Neural progenitor cell (in vitro differentiated cells): Measurements from ENCODE around the gene KRT6B. TPM values are rescaled to one million over a fixed set of nuclear protein-coding genes. Genes with fewer than 3 reads are reported as not detected.

ENCODE experiments used
- DNase-seq: peaks from one replicate; pipeline ENCODE4 v3.0.0-alpha.2; 2016; ENCODE audit warnings: low spot score
- H2AFZ ChIP-seq: fragments of 200-600 bp; sonication (generic); replicated peaks from 2 replicates; pipeline ENCODE4 v1.6.1; 2016; ENCODE audit warnings: antibody characterized with exemption
- H3F3A ChIP-seq: fragments of 200-600 bp; sonication (generic); 2 replicates; pipeline ENCODE4 v1.6.1; 2016; ENCODE audit warnings: antibody characterized with exemption, low read depth
- H3K27ac ChIP-seq: fragments of 200-600 bp; sonication (generic); 2 replicates; pipeline ENCODE4 v1.5.1; 2016; ENCODE audit warnings: mild to moderate bottlenecking
- H3K27me3 ChIP-seq: fragments of 200-600 bp; sonication (generic); 2 replicates; pipeline ENCODE4 v1.6.1; 2016; ENCODE audit warnings: mild to moderate bottlenecking, moderate library complexity
- H3K36me3 ChIP-seq: fragments of 200-600 bp; sonication (generic); 2 replicates; pipeline ENCODE4 v1.5.1; 2016
- H3K4me1 ChIP-seq: fragments of 200-600 bp; sonication (generic); 2 replicates; pipeline ENCODE4 v1.6.1; 2016; ENCODE audit warnings: mixed run types
- H3K4me2 ChIP-seq: fragments of 200-600 bp; sonication (generic); 2 replicates; pipeline ENCODE4 v1.6.1; 2016
- H3K4me3 ChIP-seq: fragments of 200-600 bp; sonication (generic); 2 replicates; pipeline ENCODE4 v1.5.1; 2016
- H3K79me2 ChIP-seq: fragments of 200-600 bp; sonication (generic); 2 replicates; pipeline ENCODE4 v1.6.1; 2016; ENCODE audit warnings: low read depth
- H3K9ac ChIP-seq: fragments of 200-600 bp; sonication (generic); 2 replicates; pipeline ENCODE4 v1.6.1; 2016
- H3K9me3 ChIP-seq: fragments of 200-600 bp; sonication (generic); 2 replicates; pipeline ENCODE4 v1.5.1; 2016; ENCODE audit warnings: low read depth
- H4K20me1 ChIP-seq: fragments of 200-600 bp; sonication (generic); 2 replicates; pipeline ENCODE4 v1.6.1; 2016; ENCODE audit warnings: low read depth
- H3K27ac Mint-ChIP-seq: 3 replicates; pipeline ENCODE4 v1.8.0; 2021; ENCODE audit warnings: mixed read lengths
- H3K27me3 Mint-ChIP-seq: 2 replicates; pipeline ENCODE4 v1.8.0; 2022; ENCODE audit warnings: low read depth, mild to moderate bottlenecking, inconsistent platforms, moderate library complexity, mixed read lengths; ENCODE audit not compliant: insufficient read depth
- H3K36me3 Mint-ChIP-seq: 3 replicates; pipeline ENCODE4 v1.8.0; 2021; ENCODE audit warnings: mixed read lengths
- H3K4me1 Mint-ChIP-seq: 3 replicates; pipeline ENCODE4 v1.8.0; 2021; ENCODE audit warnings: mixed read lengths
- H3K4me3 Mint-ChIP-seq: 3 replicates; pipeline ENCODE4 v1.8.0; 2021; ENCODE audit warnings: mild to moderate bottlenecking, moderate library complexity, mixed read lengths
- H3K9me3 Mint-ChIP-seq: 3 replicates; pipeline ENCODE4 v1.8.0; 2020; ENCODE audit warnings: mixed read lengths
- EZH2 ChIP-seq: fragments of 200-600 bp; sonication (generic); IDR thresholded peaks from 2 replicates; pipeline ENCODE4 v1.6.1; 2017; ENCODE audit warnings: antibody characterized with exemption, mild to moderate bottlenecking, moderate library complexity
- EZH2phosphoT487 ChIP-seq: fragments of 200-600 bp; sonication (generic); IDR thresholded peaks from 2 replicates; pipeline ENCODE4 v1.6.1; 2017; ENCODE audit warnings: antibody characterized with exemption
- total RNA-seq: library from RNA; depleted of rRNA; stranded (reverse); fragments of >200 nt; gene quantifications from 2 replicates; pipeline ENCODE4 v1.2.3, GENCODE V29; 2015; ENCODE audit warnings: low replicate concordance
- TF ChIP-seq, protein P1 (sequence below): fragments of 200-600 bp; sonication (generic); IDR thresholded peaks from 2 replicates; pipeline ENCODE4 v1.5.1; 2017; ENCODE audit warnings: antibody characterized with exemption, mild to moderate bottlenecking

Gene KRT6B
- total RNA-seq, 1 donor from 2014 or later, result not detected

DNA sequence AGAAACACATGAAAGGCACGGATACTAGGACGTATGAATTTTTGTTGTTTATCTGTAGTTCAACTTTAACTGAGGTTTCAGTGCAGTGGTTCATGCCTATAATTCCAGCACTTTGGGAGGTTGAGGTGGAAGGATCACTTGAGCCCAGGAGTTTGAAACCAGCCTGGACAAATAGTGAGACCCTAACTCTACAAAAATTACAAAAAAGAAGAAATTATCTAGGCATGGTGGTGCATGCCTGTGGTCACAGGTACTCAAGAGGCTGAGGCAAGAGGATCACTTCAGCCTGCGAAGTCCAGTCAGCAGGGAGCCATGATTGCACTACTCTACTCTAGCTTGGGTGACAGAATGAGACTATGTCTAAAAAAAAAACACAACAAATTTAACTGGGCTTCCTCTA is 8.0 kb downstream of the KRT6B start:
- H3K9me3 Mint-ChIP-seq, result no peaks in the 10 kb centered on the region
- H3K36me3 ChIP-seq, result no peaks in the 10 kb centered on the region

DNA sequence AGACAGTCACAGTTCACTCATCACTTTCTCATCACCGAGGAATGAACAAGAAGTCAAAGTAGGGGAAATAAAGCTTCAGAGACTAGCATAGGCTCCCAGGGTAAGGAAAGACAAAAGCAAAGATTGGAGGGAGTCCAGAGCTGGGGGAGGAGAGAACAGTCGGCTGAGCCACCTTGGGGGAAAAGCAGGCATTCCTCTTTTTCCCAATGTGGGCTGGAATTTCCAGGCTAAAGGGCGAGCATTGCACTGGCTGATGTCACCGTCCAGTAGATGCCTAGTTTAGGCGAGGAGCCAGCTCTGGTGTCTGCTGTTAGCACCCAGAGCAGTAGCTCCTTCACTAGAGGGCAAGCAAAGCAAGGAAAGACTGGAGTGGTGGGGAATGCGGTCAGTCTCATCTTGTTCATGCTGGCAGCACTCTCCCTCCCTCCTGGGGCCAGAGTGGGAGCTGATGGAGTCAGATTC is 9.3 kb downstream of the KRT6B start:
- no peaks in the 10 kb centered on the region for H3K36me3 Mint-ChIP-seq

More for the DNA sequence above, 8.0 kb downstream of the KRT6B start:
- no peak overlapping the region for H3K9ac ChIP-seq
- no peak overlapping the region for H3K4me3 ChIP-seq
- no peak overlapping the region for H3K4me3 Mint-ChIP-seq
- H3K79me2 ChIP-seq, result no peaks in the 10 kb centered on the region
- no peak overlapping the region for H3K27ac ChIP-seq
- TF ChIP-seq EZH2 (no peak), EZH2phosphoT487 (no peak)
- TF ChIP-seq, protein P1, sequence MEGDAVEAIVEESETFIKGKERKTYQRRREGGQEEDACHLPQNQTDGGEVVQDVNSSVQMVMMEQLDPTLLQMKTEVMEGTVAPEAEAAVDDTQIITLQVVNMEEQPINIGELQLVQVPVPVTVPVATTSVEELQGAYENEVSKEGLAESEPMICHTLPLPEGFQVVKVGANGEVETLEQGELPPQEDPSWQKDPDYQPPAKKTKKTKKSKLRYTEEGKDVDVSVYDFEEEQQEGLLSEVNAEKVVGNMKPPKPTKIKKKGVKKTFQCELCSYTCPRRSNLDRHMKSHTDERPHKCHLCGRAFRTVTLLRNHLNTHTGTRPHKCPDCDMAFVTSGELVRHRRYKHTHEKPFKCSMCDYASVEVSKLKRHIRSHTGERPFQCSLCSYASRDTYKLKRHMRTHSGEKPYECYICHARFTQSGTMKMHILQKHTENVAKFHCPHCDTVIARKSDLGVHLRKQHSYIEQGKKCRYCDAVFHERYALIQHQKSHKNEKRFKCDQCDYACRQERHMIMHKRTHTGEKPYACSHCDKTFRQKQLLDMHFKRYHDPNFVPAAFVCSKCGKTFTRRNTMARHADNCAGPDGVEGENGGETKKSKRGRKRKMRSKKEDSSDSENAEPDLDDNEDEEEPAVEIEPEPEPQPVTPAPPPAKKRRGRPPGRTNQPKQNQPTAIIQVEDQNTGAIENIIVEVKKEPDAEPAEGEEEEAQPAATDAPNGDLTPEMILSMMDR, result no peak
- H3K4me1 ChIP-seq, result peaks cover 25% of the 10 kb centered on the region
- no peak overlapping the region for H3K27ac Mint-ChIP-seq
- DNase-seq, result no peak
- H3F3A ChIP-seq, result peaks cover 3% of the 10 kb centered on the region
- no peak overlapping the region for H2AFZ ChIP-seq
- no peaks in the 10 kb centered on the region for H3K36me3 Mint-ChIP-seq
- peaks cover 2% of the 10 kb centered on the region for H3K27me3 Mint-ChIP-seq
- no peaks in the 10 kb centered on the region for H3K9me3 ChIP-seq
- no peaks in the 10 kb centered on the region for H3K27me3 ChIP-seq
- H3K4me2 ChIP-seq, result no peak overlapping the region
- H4K20me1 ChIP-seq, result no peaks in the 10 kb centered on the region
- peaks cover 32% of the 10 kb centered on the region for H3K4me1 Mint-ChIP-seq

DNA sequence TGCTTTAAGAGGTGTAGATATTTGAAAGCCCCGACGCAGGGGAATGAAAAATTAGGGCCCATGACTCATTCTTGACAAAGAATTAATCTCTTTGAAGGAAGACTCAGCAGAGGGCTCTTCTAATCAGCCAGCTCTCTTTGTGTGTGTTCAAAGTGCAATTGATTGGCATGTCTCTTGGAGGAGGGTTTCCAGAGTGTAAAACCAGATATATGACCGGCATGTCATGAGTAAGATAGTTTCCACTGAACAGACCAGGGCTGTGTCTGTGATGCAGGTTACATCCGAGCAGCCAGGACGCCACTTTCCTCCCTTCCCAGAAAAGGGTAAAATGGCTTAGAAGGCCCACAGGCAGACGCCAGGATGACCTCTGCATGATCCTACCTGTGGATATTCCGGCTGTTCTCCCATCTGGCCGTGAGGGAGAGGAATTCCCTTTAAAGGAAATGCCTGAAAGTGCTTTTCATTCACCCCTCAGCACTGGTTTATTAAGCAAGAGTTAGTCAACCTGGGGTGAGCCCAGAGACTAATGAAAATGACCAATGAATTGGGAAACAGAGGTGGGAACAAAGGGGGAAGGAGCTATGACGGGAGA is 10.5 kb downstream of the KRT6B start:
- no peak for TF ChIP-seq EZH2phosphoT487
- TF ChIP-seq, protein P1, result no peak
- TF ChIP-seq EZH2, result no peak
- peaks cover 41% of the 10 kb centered on the region for H3K4me1 Mint-ChIP-seq
- Histone ChIP-seq H3K36me3 (no peaks in the 10 kb centered on the region), H4K20me1 (no peaks in the 10 kb centered on the region), H2AFZ (no peak overlapping the region), H3K4me1 (peaks cover 25% of the 10 kb centered on the region), H3K9me3 (no peaks in the 10 kb centered on the region), H3K27me3 (no peaks in the 10 kb centered on the region), H3K4me3 (no peak overlapping the region), H3K4me2 (no peak overlapping the region), H3K27ac (no peak overlapping the region), H3K9ac (no peak overlapping the region), H3F3A (peaks cover 7% of the 10 kb centered on the region), H3K79me2 (no peaks in the 10 kb centered on the region)
- no peaks in the 10 kb centered on the region for H3K9me3 Mint-ChIP-seq
- no peaks in the 10 kb centered on the region for H3K36me3 Mint-ChIP-seq
- DNase-seq, result peak; percentile 18
- H3K4me3 Mint-ChIP-seq, result peak overlapping the region; percentile 46
- peaks cover 6% of the 10 kb centered on the region for H3K27me3 Mint-ChIP-seq
- H3K27ac Mint-ChIP-seq, result peak overlapping the region; percentile 84

More for the DNA sequence above, 9.3 kb downstream of the KRT6B start:
- Histone ChIP-seq H3K27me3 (no peaks in the 10 kb centered on the region), H3K9ac (no peak overlapping the region), H3K4me3 (no peak overlapping the region), H3K27ac (no peak overlapping the region), H4K20me1 (no peaks in the 10 kb centered on the region), H3K9me3 (no peaks in the 10 kb centered on the region), H2AFZ (peak overlapping the region; percentile 89), H3K36me3 (no peaks in the 10 kb centered on the region), H3K4me2 (peak overlapping the region; percentile 22), H3K4me1 (peaks cover 25% of the 10 kb centered on the region), H3K79me2 (no peaks in the 10 kb centered on the region), H3F3A (peaks cover 3% of the 10 kb centered on the region)
- peak; percentile 51 for DNase-seq
- peaks cover 4% of the 10 kb centered on the region for H3K27me3 Mint-ChIP-seq
- H3K27ac Mint-ChIP-seq, result no peak overlapping the region
- no peak overlapping the region for H3K4me3 Mint-ChIP-seq
- H3K9me3 Mint-ChIP-seq, result no peaks in the 10 kb centered on the region
- TF ChIP-seq, protein P1, result no peak
- TF ChIP-seq EZH2 (no peak), EZH2phosphoT487 (no peak)
- H3K4me1 Mint-ChIP-seq, result peaks cover 32% of the 10 kb centered on the region
